SK-N-SH (cell line): Measurements from ENCODE around the gene TSHZ2.

Experiments
- CHD2 ChIP-seq: fragments of 150-350 bp; IDR thresholded peaks from 2 replicates; pipeline ENCODE4 v1.6.1; 2018; ENCODE audit warnings: low read length; ENCODE audit not compliant: partially characterized antibody
- EP300 ChIP-seq, 2 experiments: IDR thresholded peaks; 2 replicates each; pipeline versions ENCODE4 v1.4.0 to v1.6.1; 2012; ENCODE audit warnings: borderline replicate concordance in 1 of 2, low read depth in 1 of 2, low read length in 1 of 2
- EZH2phosphoT487 ChIP-seq: fragments of 200-600 bp; sonication (generic); IDR thresholded peaks from 2 replicates; pipeline ENCODE4 v1.6.1; 2017; ENCODE audit warnings: low read depth, mixed run types, mild to moderate bottlenecking, antibody characterized with exemption, moderate library complexity, borderline replicate concordance
- SIN3A ChIP-seq: IDR thresholded peaks from 2 replicates; pipeline ENCODE4 v1.6.1; 2012; ENCODE audit warnings: low read depth, mild to moderate bottlenecking, low read length, moderate library complexity, borderline replicate concordance
- TAF1 ChIP-seq: IDR thresholded peaks from 2 replicates; pipeline ENCODE4 v1.6.1; 2012; ENCODE audit warnings: low read depth, mild to moderate bottlenecking, low read length, moderate library complexity, borderline replicate concordance
- YY1 ChIP-seq: IDR thresholded peaks from 2 replicates; pipeline ENCODE4 v1.4.0; 2012; ENCODE audit warnings: low read depth, mild to moderate bottlenecking
- TF ChIP-seq, protein P1 (sequence below): fragments of 200-600 bp; sonication (generic); IDR thresholded peaks from 2 replicates; pipeline ENCODE4 v1.6.1; 2017; ENCODE audit warnings: antibody characterized with exemption, mild to moderate bottlenecking, moderate library complexity
- TF ChIP-seq, protein P2 (sequence below): IDR thresholded peaks from 2 replicates; pipeline ENCODE4 v1.6.1; 2012; ENCODE audit warnings: mild to moderate bottlenecking, low read depth, low read length, moderate library complexity
- TF ChIP-seq, protein P3 (sequence below): IDR thresholded peaks from 2 replicates; pipeline ENCODE4 v1.4.0; 2012; ENCODE audit warnings: low read depth, borderline replicate concordance

DNA sequence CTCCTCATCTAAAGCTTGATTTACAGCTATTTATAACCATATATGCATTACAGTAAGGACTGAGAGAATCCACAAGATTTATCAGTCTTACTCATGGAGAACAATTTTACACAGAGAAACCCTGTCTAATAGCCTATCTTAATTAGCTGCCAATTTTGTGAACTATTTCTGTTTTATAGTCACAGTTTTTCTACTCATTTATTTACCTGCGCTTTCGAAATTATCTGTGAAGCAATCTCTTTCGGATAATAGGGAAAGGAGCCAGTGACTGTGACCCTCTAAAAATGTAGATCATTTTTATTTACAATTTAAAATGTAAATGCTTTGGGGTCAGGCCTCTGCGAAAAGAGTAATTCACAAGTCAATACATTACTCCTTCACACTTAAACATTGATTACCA is 98.1 kb downstream of the TSHZ2 start:
- TF ChIP-seq EP300 (IDR thresholded peaks at IDR 0.05; ENCODE audit: borderline replicate concordance in 1 of 2, low read depth in 1 of 2, low read length in 1 of 2) (no peak), YY1 (no peak), CHD2 (no peak), SIN3A (no peak), TAF1 (no peak), EZH2phosphoT487 (no peak)
- TF ChIP-seq, protein P1, sequence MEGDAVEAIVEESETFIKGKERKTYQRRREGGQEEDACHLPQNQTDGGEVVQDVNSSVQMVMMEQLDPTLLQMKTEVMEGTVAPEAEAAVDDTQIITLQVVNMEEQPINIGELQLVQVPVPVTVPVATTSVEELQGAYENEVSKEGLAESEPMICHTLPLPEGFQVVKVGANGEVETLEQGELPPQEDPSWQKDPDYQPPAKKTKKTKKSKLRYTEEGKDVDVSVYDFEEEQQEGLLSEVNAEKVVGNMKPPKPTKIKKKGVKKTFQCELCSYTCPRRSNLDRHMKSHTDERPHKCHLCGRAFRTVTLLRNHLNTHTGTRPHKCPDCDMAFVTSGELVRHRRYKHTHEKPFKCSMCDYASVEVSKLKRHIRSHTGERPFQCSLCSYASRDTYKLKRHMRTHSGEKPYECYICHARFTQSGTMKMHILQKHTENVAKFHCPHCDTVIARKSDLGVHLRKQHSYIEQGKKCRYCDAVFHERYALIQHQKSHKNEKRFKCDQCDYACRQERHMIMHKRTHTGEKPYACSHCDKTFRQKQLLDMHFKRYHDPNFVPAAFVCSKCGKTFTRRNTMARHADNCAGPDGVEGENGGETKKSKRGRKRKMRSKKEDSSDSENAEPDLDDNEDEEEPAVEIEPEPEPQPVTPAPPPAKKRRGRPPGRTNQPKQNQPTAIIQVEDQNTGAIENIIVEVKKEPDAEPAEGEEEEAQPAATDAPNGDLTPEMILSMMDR, result no peak
- TF ChIP-seq, protein P2, sequence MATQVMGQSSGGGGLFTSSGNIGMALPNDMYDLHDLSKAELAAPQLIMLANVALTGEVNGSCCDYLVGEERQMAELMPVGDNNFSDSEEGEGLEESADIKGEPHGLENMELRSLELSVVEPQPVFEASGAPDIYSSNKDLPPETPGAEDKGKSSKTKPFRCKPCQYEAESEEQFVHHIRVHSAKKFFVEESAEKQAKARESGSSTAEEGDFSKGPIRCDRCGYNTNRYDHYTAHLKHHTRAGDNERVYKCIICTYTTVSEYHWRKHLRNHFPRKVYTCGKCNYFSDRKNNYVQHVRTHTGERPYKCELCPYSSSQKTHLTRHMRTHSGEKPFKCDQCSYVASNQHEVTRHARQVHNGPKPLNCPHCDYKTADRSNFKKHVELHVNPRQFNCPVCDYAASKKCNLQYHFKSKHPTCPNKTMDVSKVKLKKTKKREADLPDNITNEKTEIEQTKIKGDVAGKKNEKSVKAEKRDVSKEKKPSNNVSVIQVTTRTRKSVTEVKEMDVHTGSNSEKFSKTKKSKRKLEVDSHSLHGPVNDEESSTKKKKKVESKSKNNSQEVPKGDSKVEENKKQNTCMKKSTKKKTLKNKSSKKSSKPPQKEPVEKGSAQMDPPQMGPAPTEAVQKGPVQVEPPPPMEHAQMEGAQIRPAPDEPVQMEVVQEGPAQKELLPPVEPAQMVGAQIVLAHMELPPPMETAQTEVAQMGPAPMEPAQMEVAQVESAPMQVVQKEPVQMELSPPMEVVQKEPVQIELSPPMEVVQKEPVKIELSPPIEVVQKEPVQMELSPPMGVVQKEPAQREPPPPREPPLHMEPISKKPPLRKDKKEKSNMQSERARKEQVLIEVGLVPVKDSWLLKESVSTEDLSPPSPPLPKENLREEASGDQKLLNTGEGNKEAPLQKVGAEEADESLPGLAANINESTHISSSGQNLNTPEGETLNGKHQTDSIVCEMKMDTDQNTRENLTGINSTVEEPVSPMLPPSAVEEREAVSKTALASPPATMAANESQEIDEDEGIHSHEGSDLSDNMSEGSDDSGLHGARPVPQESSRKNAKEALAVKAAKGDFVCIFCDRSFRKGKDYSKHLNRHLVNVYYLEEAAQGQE, result no peak
- TF ChIP-seq, protein P3, sequence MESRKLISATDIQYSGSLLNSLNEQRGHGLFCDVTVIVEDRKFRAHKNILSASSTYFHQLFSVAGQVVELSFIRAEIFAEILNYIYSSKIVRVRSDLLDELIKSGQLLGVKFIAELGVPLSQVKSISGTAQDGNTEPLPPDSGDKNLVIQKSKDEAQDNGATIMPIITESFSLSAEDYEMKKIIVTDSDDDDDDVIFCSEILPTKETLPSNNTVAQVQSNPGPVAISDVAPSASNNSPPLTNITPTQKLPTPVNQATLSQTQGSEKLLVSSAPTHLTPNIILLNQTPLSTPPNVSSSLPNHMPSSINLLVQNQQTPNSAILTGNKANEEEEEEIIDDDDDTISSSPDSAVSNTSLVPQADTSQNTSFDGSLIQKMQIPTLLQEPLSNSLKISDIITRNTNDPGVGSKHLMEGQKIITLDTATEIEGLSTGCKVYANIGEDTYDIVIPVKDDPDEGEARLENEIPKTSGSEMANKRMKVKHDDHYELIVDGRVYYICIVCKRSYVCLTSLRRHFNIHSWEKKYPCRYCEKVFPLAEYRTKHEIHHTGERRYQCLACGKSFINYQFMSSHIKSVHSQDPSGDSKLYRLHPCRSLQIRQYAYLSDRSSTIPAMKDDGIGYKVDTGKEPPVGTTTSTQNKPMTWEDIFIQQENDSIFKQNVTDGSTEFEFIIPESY, result no peak
